Measurements from ENCODE around the gene ST7.

Gene ST7

DNA sequence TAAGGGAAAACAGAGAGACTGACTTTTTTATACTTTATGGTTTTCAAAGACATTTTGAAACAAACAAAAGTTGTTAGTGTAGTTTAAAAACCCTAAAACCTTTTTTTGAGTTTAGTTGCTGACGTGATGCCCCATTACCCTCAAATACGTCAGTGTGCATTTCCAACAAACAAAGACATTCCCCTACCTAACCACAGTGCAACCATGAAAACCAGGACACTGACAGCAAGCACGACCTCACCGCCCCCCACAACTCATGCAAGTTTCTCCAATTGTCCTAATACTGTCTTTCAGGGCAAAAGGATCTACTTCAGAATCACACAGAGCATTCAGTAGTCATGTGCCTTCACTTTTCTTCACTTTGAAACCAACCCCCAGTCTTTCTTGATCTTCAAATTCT lies 294.5 kb downstream of the ST7 start:
- H3K27ac ChIP-seq = no peak overlapping the region
- DNase-seq = no peak
- H3K27me3 ChIP-seq (ENCODE audit: insufficient read depth, low read depth, severe bottlenecking) = peaks cover 65% of the 10 kb centered on the region
- H3K9me3 ChIP-seq (ENCODE audit: severe bottlenecking) = no peaks in the 10 kb centered on the region
- no peaks in the 10 kb centered on the region for H3K36me3 ChIP-seq
- no peak for TF ChIP-seq CTCF (IDR thresholded peaks at IDR 0.05; ENCODE audit: low read depth, low read length)
- no peak overlapping the region for H3K4me3 ChIP-seq (ENCODE audit: low read depth, low read length)

DNA sequence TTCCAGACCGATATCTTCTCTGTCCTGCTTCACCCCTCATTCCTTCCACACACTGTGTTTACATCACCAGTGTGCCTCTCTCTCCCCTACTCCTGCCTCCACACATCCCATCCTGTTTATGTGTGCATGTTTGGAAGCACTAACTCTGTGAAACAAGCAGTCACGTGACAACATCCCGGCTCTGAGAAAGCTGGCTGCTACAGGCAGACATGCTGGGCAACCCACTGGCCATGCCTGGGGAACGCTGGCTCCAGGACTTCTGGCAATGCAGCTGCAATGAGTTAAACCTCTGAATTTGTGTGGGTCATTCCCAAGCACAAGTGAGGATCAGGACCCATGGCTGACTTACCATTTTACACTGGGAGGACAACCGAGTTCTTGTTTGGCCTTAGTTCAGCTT lies 295.5 kb downstream of the ST7 start:
- no peak for DNase-seq
- Histone ChIP-seq H3K36me3 (no peaks in the 10 kb centered on the region), H3K4me3 (ENCODE audit: low read depth, low read length) (no peak overlapping the region), H3K9me3 (ENCODE audit: severe bottlenecking) (no peaks in the 10 kb centered on the region), H3K27ac (no peak overlapping the region), H3K27me3 (ENCODE audit: insufficient read depth, low read depth, severe bottlenecking) (peaks cover 65% of the 10 kb centered on the region)
- TF ChIP-seq CTCF (IDR thresholded peaks at IDR 0.05; ENCODE audit: low read depth, low read length) = no peak

DNA sequence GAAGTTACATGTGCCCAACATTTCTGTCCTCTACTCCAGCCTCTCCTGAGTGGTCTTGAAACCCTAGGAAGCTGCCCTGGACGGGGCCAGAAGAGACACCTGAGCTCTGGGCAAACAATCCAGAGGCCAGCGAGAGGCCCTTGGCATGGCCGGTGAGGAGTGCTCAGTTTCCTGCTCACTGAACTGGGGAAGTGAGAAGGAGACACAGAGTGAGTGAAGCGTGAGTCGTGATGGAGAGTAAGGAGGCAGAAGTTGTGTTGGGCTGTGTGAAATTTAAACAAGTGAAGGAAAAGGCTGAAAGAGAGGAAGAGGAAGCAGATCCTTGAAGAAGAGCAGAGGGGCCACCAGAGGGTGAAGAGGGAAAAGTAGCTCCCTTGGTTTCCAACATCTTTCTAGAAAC lies 296.4 kb downstream of the ST7 start:
- Histone ChIP-seq H3K36me3 (no peaks in the 10 kb centered on the region), H3K4me3 (ENCODE audit: low read depth, low read length) (no peak overlapping the region), H3K9me3 (ENCODE audit: severe bottlenecking) (no peaks in the 10 kb centered on the region), H3K27me3 (ENCODE audit: insufficient read depth, low read depth, severe bottlenecking) (peaks cover 70% of the 10 kb centered on the region), H3K27ac (no peak overlapping the region)
- TF ChIP-seq CTCF (IDR thresholded peaks at IDR 0.05; ENCODE audit: low read depth, low read length) = no peak
- no peak for DNase-seq

GRCh38 chr7:117250245-117250644 lies 296.9 kb downstream of the ST7 start:
- no peak overlapping the region for H3K27ac ChIP-seq
- H3K4me3 ChIP-seq (ENCODE audit: low read depth, low read length) = no peak overlapping the region
- peaks cover 67% of the 10 kb centered on the region for H3K27me3 ChIP-seq (ENCODE audit: insufficient read depth, low read depth, severe bottlenecking)
- H3K36me3 ChIP-seq = no peaks in the 10 kb centered on the region
- no peaks in the 10 kb centered on the region for H3K9me3 ChIP-seq (ENCODE audit: severe bottlenecking)
- no peak for TF ChIP-seq CTCF (IDR thresholded peaks at IDR 0.05; ENCODE audit: low read depth, low read length)
- DNase-seq = no peak

- DNase-seq = no peak
- Histone ChIP-seq H3K27ac (no peak overlapping the region), H3K9me3 (ENCODE audit: severe bottlenecking) (no peaks in the 10 kb centered on the region), H3K27me3 (ENCODE audit: insufficient read depth, low read depth, severe bottlenecking) (peaks cover 67% of the 10 kb centered on the region), H3K4me3 (ENCODE audit: low read depth, low read length) (no peak overlapping the region), H3K36me3 (no peaks in the 10 kb centered on the region)
- TF ChIP-seq CTCF (IDR thresholded peaks at IDR 0.05; ENCODE audit: low read depth, low read length) = no peak
Observed at GRCh38 chr7:117250801-117251200, 297.5 kb downstream of the ST7 start.

DNA sequence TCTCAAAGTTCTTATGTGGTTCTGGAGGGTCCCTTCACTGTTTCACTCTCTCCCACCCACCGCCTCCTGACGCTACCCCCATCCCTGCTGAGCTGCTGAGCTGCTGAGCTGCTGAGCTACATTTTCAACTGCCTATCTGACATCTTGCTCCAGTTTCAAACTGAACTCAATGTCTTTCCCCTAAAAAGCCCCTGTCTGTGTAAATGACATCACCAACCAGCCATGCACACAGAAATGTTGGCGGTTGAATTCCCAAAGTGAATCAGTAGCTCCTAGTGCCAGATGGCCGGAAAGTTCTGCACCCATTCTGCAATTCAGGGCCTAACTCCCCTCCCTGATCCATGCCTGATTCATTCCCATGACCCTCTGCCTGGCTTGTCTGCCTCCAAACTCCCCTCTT lies 298.4 kb downstream of the ST7 start:
- no peak overlapping the region for H3K4me3 ChIP-seq (ENCODE audit: low read depth, low read length)
- DNase-seq = no peak
- no peaks in the 10 kb centered on the region for H3K9me3 ChIP-seq (ENCODE audit: severe bottlenecking)
- H3K27ac ChIP-seq = no peak overlapping the region
- H3K36me3 ChIP-seq = no peaks in the 10 kb centered on the region
- H3K27me3 ChIP-seq (ENCODE audit: insufficient read depth, low read depth, severe bottlenecking) = peaks cover 73% of the 10 kb centered on the region
- no peak for TF ChIP-seq CTCF (IDR thresholded peaks at IDR 0.05; ENCODE audit: low read depth, low read length)
